Tibial nerve (tissue), 3 donors: Measurements from ENCODE around the gene WWTR1.

Source experiments
- POLR2A ChIP-seq, 2 donors: fragments of 450-650 bp; IDR thresholded peaks; one replicate each; pipeline ENCODE4 v1.6.1; 2017; ENCODE audit warnings: antibody characterized with exemption in 2 of 2, mild to moderate bottlenecking in 2 of 2, moderate library complexity in 2 of 2
- TF ChIP-seq, protein P1 (sequence below), 5 experiments: fragments of 200-600 bp in 3 of 5; fragments of 450-650 bp in 2 of 5; sonication (generic) in 3 of 5; IDR thresholded peaks; one replicate each; pipeline ENCODE4 v1.5.1; 2016 to 2019; ENCODE audit warnings: antibody characterized with exemption in 5 of 5, mild to moderate bottlenecking in 3 of 5, moderate library complexity in 2 of 5

DNA sequence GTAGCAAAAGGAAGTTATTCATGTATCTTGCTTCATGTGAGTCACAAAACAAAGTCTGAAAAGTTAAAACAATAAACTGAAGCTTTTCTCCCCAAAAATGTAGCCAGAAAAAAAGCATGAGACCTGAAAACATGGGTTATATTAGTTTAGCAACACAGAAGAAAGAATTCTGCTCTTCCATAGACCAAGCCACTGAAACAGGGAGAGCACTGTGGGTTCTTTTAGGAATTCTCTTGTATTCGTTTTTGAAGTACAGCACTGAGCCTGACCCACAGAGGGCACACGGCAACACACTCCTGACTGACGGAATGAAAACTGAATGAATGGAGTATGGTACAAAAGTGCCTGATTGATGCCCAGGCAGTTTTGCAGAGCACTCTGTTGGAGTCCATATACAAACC lies 116.7 kb downstream of the WWTR1 start:
- TF ChIP-seq, protein P1, sequence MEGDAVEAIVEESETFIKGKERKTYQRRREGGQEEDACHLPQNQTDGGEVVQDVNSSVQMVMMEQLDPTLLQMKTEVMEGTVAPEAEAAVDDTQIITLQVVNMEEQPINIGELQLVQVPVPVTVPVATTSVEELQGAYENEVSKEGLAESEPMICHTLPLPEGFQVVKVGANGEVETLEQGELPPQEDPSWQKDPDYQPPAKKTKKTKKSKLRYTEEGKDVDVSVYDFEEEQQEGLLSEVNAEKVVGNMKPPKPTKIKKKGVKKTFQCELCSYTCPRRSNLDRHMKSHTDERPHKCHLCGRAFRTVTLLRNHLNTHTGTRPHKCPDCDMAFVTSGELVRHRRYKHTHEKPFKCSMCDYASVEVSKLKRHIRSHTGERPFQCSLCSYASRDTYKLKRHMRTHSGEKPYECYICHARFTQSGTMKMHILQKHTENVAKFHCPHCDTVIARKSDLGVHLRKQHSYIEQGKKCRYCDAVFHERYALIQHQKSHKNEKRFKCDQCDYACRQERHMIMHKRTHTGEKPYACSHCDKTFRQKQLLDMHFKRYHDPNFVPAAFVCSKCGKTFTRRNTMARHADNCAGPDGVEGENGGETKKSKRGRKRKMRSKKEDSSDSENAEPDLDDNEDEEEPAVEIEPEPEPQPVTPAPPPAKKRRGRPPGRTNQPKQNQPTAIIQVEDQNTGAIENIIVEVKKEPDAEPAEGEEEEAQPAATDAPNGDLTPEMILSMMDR (IDR thresholded peaks at IDR 0.05) = peak in 2 of 5 experiments; percentile 15 to 18
- no peak for TF ChIP-seq POLR2A (IDR thresholded peaks at IDR 0.05)
